ENCODE data around the gene CEP120.

DNA sequence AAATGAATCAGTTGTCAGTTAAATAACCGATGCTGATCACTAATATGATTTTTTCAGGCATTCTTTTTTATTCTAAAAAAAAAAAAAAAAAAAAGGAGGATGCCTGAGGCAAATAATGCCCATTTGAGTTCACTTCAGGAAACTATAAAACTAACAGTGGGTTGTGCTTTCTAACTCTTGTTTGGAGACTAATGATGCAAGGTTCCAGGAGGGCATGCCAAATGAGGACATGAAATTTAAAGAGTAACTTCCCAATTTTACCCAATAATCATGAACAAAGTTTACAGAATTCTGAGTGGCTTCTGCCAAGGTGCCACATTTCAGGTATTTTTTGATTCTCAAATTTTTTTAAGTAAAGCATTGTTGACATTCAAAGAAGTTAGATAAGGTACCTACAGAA, 41.0 kb downstream of the CEP120 start:
- TF ChIP-seq CTCF (IDR thresholded peaks at IDR 0.05; ENCODE audit: insufficient read depth, low read depth, low read length) (no peak), EZH2 (IDR thresholded peaks at IDR 0.05; ENCODE audit: insufficient read depth, low read length) (no peak)

Measured in astrocyte (in vitro differentiated cells and primary cell).